Osteoblast (primary cell): ENCODE results near the gene CCBE1. TPM values are rescaled to one million over a fixed set of nuclear protein-coding genes. Genes with fewer than 3 reads are reported as not detected.

Experiments
- DNase-seq: peaks from one replicate; pipeline ENCODE4 v3.0.0; 2011; ENCODE audit warnings: low spot score, mixed read lengths; ENCODE audit not compliant: insufficient read length; ENCODE audit errors: missing footprints
- H2AFZ ChIP-seq: 2 replicates; pipeline ENCODE4 v1.6.0; 2011; ENCODE audit warnings: mild to moderate bottlenecking, low read length
- H3K27ac ChIP-seq: 2 replicates; pipeline ENCODE4 v1.5.1; 2011; ENCODE audit warnings: mild to moderate bottlenecking, low read depth, low read length, moderate library complexity
- H3K27me3 ChIP-seq: 2 replicates; pipeline ENCODE4 v1.6.0; 2012; ENCODE audit warnings: mild to moderate bottlenecking, control low read depth, inconsistent platforms, low read length, moderate library complexity; ENCODE audit not compliant: insufficient read depth
- H3K36me3 ChIP-seq: 2 replicates; pipeline ENCODE4 v1.5.1; 2011; ENCODE audit warnings: mild to moderate bottlenecking, low read length, control low read depth, moderate library complexity; ENCODE audit not compliant: insufficient read depth
- H3K4me1 ChIP-seq: 2 replicates; pipeline ENCODE4 v1.5.1; 2011; ENCODE audit warnings: mild to moderate bottlenecking, low read length, control low read depth, moderate library complexity; ENCODE audit not compliant: insufficient read depth
- H3K4me2 ChIP-seq: 2 replicates; pipeline ENCODE4 v1.6.0; 2011; ENCODE audit warnings: mild to moderate bottlenecking, low read length; ENCODE audit not compliant: insufficient read depth
- H3K4me3 ChIP-seq: fragments of 200-600 bp; sonication (generic); 3 replicates; pipeline ENCODE4 v1.5.1; 2012; ENCODE audit warnings: mild to moderate bottlenecking, low read length, inconsistent platforms; ENCODE audit not compliant: insufficient read depth
- H3K79me2 ChIP-seq: 2 replicates; pipeline ENCODE4 v1.6.0; 2012; ENCODE audit warnings: mild to moderate bottlenecking, low read length, control low read depth, inconsistent platforms; ENCODE audit not compliant: insufficient read depth
- H3K9me3 ChIP-seq: 2 replicates; pipeline ENCODE4 v1.5.1; 2011; ENCODE audit warnings: low read depth, low read length, control low read depth
- H4K20me1 ChIP-seq: 2 replicates; pipeline ENCODE4 v1.6.0; 2012; ENCODE audit warnings: mild to moderate bottlenecking, low read length, control low read depth; ENCODE audit not compliant: insufficient read depth
- total RNA-seq: library from RNA; depleted of rRNA; stranded (reverse); fragments of >200 nt; gene quantifications from 2 replicates; pipeline ENCODE4 v1.2.3, GENCODE V29; 2012
- TF ChIP-seq, protein P1 (sequence below): IDR thresholded peaks from 2 replicates; pipeline ENCODE4 v1.5.1; 2011; ENCODE audit warnings: mild to moderate bottlenecking, low read depth, low read length, moderate library complexity; ENCODE audit errors: extremely low read depth

CCBE1 gene
- total RNA-seq, 1 donor = 51.4 TPM

DNA sequence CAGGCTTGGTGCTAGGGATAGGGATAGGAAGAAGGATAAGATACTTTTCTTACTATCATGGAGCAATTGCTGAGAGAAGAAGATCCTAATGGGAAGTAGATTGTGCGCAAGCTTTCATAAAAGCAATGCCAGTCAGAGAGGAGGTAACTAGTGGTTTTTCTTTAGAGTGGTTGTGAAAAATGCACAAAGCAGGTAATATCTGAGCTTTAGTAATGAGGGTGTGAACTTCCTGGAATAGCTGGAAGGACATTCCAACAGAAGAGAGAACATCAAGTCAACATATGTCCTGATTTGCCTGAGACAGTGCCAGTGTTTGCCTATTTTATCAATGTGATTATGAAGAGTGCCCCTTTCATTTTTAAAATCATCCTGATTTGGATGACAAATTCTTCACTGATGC, 34.1 kb downstream of the CCBE1 start:
- Histone ChIP-seq H3K79me2 (peaks cover 97% of the 10 kb centered on the region), H3K9me3 (no peaks in the 10 kb centered on the region), H3K27me3 (no peaks in the 10 kb centered on the region), H3K4me3 (no peak overlapping the region), H3K36me3 (no peaks in the 10 kb centered on the region), H2AFZ (no peak overlapping the region), H4K20me1 (peaks cover 12% of the 10 kb centered on the region), H3K27ac (peak overlapping the region; percentile 1), H3K4me2 (peak overlapping the region; percentile 94), H3K4me1 (peaks cover 67% of the 10 kb centered on the region)
- DNase-seq = no peak
- TF ChIP-seq, protein P1, sequence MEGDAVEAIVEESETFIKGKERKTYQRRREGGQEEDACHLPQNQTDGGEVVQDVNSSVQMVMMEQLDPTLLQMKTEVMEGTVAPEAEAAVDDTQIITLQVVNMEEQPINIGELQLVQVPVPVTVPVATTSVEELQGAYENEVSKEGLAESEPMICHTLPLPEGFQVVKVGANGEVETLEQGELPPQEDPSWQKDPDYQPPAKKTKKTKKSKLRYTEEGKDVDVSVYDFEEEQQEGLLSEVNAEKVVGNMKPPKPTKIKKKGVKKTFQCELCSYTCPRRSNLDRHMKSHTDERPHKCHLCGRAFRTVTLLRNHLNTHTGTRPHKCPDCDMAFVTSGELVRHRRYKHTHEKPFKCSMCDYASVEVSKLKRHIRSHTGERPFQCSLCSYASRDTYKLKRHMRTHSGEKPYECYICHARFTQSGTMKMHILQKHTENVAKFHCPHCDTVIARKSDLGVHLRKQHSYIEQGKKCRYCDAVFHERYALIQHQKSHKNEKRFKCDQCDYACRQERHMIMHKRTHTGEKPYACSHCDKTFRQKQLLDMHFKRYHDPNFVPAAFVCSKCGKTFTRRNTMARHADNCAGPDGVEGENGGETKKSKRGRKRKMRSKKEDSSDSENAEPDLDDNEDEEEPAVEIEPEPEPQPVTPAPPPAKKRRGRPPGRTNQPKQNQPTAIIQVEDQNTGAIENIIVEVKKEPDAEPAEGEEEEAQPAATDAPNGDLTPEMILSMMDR = no peak

DNA sequence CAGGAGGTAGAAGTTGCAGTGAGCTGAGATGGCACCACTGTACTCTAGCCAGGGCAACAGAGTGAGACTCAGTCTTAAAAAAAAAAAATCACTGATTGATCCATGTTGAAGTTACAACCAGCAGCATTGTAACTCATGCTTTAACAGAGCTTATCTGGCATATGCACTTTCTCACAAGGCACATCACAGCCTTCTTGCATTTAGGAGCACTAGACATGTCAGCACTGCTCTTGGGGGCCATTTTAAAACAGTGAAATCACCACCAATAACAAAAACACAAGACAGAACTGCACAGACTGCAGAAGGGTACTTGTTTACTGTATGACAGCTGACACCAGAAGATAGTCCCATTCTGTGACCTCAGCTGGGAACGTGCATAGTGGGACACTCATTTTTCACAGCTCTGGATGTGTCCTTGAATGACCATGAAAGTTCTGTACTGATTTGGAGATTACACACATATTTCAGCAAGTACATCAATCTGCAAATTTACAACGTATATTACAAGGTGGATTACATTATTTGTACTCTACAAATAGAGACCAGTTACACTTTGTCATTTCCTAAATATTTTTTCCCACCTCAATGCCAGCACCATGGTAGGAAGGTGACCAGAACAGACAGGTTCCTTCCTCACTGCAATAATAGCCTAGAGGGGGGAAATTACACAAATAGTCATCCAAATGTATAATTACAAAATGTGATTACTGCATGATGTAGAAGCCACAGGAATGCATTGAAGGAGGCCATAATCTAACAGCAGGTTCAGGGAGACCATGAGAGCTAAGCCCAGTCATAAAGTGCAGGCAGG, 35.1 kb downstream of the CCBE1 start:
- Histone ChIP-seq H3K79me2 (peaks cover 97% of the 10 kb centered on the region), H4K20me1 (peaks cover 12% of the 10 kb centered on the region)

DNA sequence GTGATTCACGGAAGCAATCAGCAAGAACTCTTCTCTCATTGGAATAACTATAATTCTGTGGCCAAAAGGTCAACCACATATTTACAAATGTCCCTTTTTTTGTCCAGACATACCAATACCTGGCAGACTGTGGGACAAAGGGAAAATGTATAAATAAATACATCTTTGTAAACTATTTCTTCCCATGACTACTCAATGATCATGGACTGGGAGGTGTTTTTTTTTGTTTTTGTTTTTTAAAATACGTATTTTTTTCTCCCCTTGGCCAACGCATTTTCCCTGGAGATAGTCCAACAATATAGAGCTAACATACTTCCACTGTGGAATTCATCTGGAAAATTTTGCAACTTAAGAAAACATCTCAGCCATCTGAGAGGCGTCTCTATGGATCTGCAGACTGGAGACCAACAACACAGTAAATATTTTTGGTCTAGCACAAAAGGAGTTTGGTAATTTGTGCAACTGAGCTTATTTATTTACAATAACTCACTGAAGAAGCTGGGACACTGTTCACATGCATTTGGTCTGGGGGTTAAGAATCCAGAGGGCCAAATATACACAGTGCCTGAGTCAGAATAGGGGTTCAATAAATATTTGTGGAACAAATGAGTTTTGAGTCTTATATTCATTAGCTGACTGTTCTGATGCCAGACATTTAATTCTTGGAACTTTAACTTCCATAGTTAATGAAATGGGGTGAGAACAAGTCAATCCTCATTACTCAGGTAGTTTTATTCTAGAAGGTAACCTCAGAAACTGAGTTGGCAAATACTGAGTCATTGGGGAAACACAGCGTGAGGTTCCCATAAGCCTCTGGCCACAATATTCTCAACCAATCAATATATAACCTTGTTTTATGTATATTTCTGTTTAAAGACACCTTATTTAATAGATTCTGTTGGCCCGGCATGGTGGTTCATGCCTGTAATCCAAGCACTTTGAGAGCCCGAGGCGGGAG, 36.2 kb downstream of the CCBE1 start:
- Histone ChIP-seq H4K20me1 (peaks cover 17% of the 10 kb centered on the region), H3K9me3 (no peaks in the 10 kb centered on the region), H3K4me2 (peak overlapping the region; percentile 95), H3K36me3 (no peaks in the 10 kb centered on the region), H3K79me2 (peaks cover 97% of the 10 kb centered on the region), H3K4me1 (peaks cover 62% of the 10 kb centered on the region), H3K4me3 (no peak overlapping the region), H2AFZ (no peak overlapping the region), H3K27me3 (no peaks in the 10 kb centered on the region), H3K27ac (peak overlapping the region; percentile 92)
- TF ChIP-seq, protein P1 = no peak
- no peak for DNase-seq

More for the DNA sequence above, 35.1 kb downstream of the CCBE1 start:
- peak overlapping the region; percentile 92 for H3K27ac ChIP-seq
- no peak for DNase-seq
- no peak overlapping the region for H2AFZ ChIP-seq
- peak overlapping the region; percentile 8 for H3K4me2 ChIP-seq
- TF ChIP-seq, protein P1 = no peak
- H3K27me3 ChIP-seq = no peaks in the 10 kb centered on the region
- no peak overlapping the region for H3K4me3 ChIP-seq
- no peaks in the 10 kb centered on the region for H3K9me3 ChIP-seq
- H3K4me1 ChIP-seq = peaks cover 67% of the 10 kb centered on the region
- no peaks in the 10 kb centered on the region for H3K36me3 ChIP-seq

DNA sequence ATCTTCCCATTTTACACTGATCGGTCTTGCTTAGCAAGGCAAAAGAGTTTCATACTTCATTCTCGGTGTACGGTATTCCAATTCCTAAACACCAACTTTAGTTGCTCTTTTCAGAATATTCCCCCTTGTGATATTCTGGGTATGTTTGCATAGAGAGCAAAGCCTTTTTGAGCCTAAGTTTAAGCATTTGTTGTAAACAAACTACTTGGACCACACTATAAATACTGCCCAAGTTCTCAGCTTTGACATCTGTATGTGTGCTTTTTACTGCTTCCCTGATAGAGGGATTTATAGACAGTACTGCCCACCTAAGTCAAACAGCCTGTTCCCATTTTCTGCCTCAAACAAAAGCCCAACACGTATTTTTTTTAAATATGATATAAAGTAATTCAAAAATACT, 36.9 kb downstream of the CCBE1 start:
- H3K4me3 ChIP-seq = peak overlapping the region; percentile 72
- H4K20me1 ChIP-seq = peaks cover 22% of the 10 kb centered on the region
- TF ChIP-seq, protein P1 = no peak
- H3K27ac ChIP-seq = peak overlapping the region; percentile 92
- peak overlapping the region; percentile 95 for H3K4me2 ChIP-seq
- peaks cover 98% of the 10 kb centered on the region for H3K79me2 ChIP-seq
- H3K36me3 ChIP-seq = no peaks in the 10 kb centered on the region
- peaks cover 57% of the 10 kb centered on the region for H3K4me1 ChIP-seq
- no peak overlapping the region for H2AFZ ChIP-seq
- DNase-seq = no peak
- H3K27me3 ChIP-seq = no peaks in the 10 kb centered on the region
- no peaks in the 10 kb centered on the region for H3K9me3 ChIP-seq
